ENCODE measurements around the gene KCNQ2. TPM values are rescaled to one million over a fixed set of nuclear protein-coding genes. Genes with fewer than 3 reads are reported as not detected.

KCNQ2 gene
- total RNA-seq, 1 experiment from 2014 or later: not detected

GRCh38 chr20:63421094-63421692, 51.3 kb downstream of the KCNQ2 start:
- Mint-ChIP-seq H3K9me3 (ENCODE audit: unreplicated experiment) (peaks cover 7% of the 10 kb centered on the region), H3K27me3 (ENCODE audit: insufficient read depth, unreplicated experiment) (peaks cover 77% of the 10 kb centered on the region), H3K4me1 (ENCODE audit: insufficient read depth, unreplicated experiment) (no peaks in the 10 kb centered on the region), H3K27ac (ENCODE audit: low read depth, unreplicated experiment) (no peak overlapping the region), H3K4me3 (ENCODE audit: unreplicated experiment) (no peak overlapping the region), H3K36me3 (ENCODE audit: insufficient read depth, unreplicated experiment) (no peaks in the 10 kb centered on the region)
- no peak for TF ChIP-seq CTCF (IDR thresholded peaks at IDR 0.05; ENCODE audit: unreplicated experiment)
- POLR2A ChIA-PET: no interaction called here
- intact Hi-C loops (cut with micrococcal nuclease): no loop called here
- BruUV-seq (replicated peaks): no TSS peak
- CTCF ChIA-PET: interaction anchor here (0.6 to 0.7 kb wide), 2 partner anchors 10 to 24 kb away, joined by 3 read pairs; no protein-coding TSS in a partner anchor
- no peak for DNase-seq (ENCODE audit: unreplicated experiment)

- no peak for DNase-seq (ENCODE audit: unreplicated experiment)
- POLR2A ChIA-PET: no interaction called here
- H3K4me3 Mint-ChIP-seq (ENCODE audit: unreplicated experiment): no peak overlapping the region
- TF ChIP-seq CTCF (IDR thresholded peaks at IDR 0.05; ENCODE audit: unreplicated experiment): no peak
- BruUV-seq (replicated peaks): no TSS peak
- no peak overlapping the region for H3K27ac Mint-ChIP-seq (ENCODE audit: low read depth, unreplicated experiment)
- no peaks in the 10 kb centered on the region for H3K36me3 Mint-ChIP-seq (ENCODE audit: insufficient read depth, unreplicated experiment)
- no peaks in the 10 kb centered on the region for H3K4me1 Mint-ChIP-seq (ENCODE audit: insufficient read depth, unreplicated experiment)
- peaks cover 7% of the 10 kb centered on the region for H3K9me3 Mint-ChIP-seq (ENCODE audit: unreplicated experiment)
- H3K27me3 Mint-ChIP-seq (ENCODE audit: insufficient read depth, unreplicated experiment): peaks cover 71% of the 10 kb centered on the region
- CTCF ChIA-PET: interaction anchor here (0.7 to 1.3 kb wide), 2 partner anchors 25 to 111 kb away, joined by 3 read pairs; no protein-coding TSS in a partner anchor
- intact Hi-C loops (cut with micrococcal nuclease): no loop called here
Observed at GRCh38 chr20:63420359-63421093, 51.9 kb downstream of the KCNQ2 start.

GRCh38 chr20:63419299-63419698, 53.2 kb downstream of the KCNQ2 start:
- Mint-ChIP-seq H3K4me1 (ENCODE audit: insufficient read depth, unreplicated experiment) (no peaks in the 10 kb centered on the region), H3K27me3 (ENCODE audit: insufficient read depth, unreplicated experiment) (peaks cover 59% of the 10 kb centered on the region), H3K27ac (ENCODE audit: low read depth, unreplicated experiment) (no peak overlapping the region), H3K4me3 (ENCODE audit: unreplicated experiment) (no peak overlapping the region), H3K9me3 (ENCODE audit: unreplicated experiment) (no peaks in the 10 kb centered on the region), H3K36me3 (ENCODE audit: insufficient read depth, unreplicated experiment) (no peaks in the 10 kb centered on the region)
- BruUV-seq (replicated peaks): no TSS peak
- ChIA-PET POLR2A (interaction anchor here (0.6 kb wide), 1 partner anchor 447 kb away, joined by 3 read pairs; no protein-coding TSS in a partner anchor), CTCF (interaction anchor here (1.3 kb wide), 1 partner anchor 110 kb away, joined by 3 read pairs; no protein-coding TSS in a partner anchor)
- TF ChIP-seq CTCF (IDR thresholded peaks at IDR 0.05; ENCODE audit: unreplicated experiment): no peak
- DNase-seq (ENCODE audit: unreplicated experiment): no peak
- intact Hi-C loops (cut with micrococcal nuclease): no loop called here

- BruUV-seq (replicated peaks): no TSS peak
- POLR2A ChIA-PET: interaction anchor here (0.6 kb wide), 1 partner anchor 446 kb away, joined by 3 read pairs; no protein-coding TSS in a partner anchor
- H3K27ac Mint-ChIP-seq (ENCODE audit: low read depth, unreplicated experiment): no peak overlapping the region
- H3K36me3 Mint-ChIP-seq (ENCODE audit: insufficient read depth, unreplicated experiment): no peaks in the 10 kb centered on the region
- no peak for DNase-seq (ENCODE audit: unreplicated experiment)
- no peak for TF ChIP-seq CTCF (IDR thresholded peaks at IDR 0.05; ENCODE audit: unreplicated experiment)
- CTCF ChIA-PET: interaction anchor here (0.9 kb wide), 1 partner anchor 146 kb away, joined by 4 read pairs; no protein-coding TSS in a partner anchor
- intact Hi-C loops (cut with micrococcal nuclease): no loop called here
- no peaks in the 10 kb centered on the region for H3K9me3 Mint-ChIP-seq (ENCODE audit: unreplicated experiment)
- no peak overlapping the region for H3K4me3 Mint-ChIP-seq (ENCODE audit: unreplicated experiment)
- no peaks in the 10 kb centered on the region for H3K4me1 Mint-ChIP-seq (ENCODE audit: insufficient read depth, unreplicated experiment)
- peaks cover 55% of the 10 kb centered on the region for H3K27me3 Mint-ChIP-seq (ENCODE audit: insufficient read depth, unreplicated experiment)
Observed at GRCh38 chr20:63418617-63419016, 53.8 kb downstream of the KCNQ2 start.
